ENCODE data around the gene PNMA8B. TPM values are rescaled to one million over a fixed set of nuclear protein-coding genes. Genes with fewer than 3 reads are reported as not detected.

The PNMA8B gene
- total and polyA plus RNA-seq, 2 experiments from 2014 or later = 4.1 to 13.5 TPM

DNA sequence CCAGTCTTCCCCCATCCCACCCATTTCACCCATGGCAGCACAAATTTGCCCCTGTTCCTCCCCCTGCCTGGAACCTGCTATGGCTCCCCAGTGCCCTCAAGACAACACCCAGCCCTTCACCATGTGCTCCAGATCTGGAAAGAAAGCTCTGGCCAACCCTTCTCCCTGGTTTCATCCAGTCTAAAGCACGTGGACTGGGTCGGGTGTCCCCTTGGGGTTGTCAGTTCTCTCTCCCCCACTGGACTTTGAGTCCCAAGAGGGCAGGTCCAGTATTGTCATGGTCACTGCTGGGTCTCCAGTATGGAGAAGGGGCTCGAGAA is 19.6 kb upstream of the PNMA8B start:
- TF ChIP-seq, protein P1, sequence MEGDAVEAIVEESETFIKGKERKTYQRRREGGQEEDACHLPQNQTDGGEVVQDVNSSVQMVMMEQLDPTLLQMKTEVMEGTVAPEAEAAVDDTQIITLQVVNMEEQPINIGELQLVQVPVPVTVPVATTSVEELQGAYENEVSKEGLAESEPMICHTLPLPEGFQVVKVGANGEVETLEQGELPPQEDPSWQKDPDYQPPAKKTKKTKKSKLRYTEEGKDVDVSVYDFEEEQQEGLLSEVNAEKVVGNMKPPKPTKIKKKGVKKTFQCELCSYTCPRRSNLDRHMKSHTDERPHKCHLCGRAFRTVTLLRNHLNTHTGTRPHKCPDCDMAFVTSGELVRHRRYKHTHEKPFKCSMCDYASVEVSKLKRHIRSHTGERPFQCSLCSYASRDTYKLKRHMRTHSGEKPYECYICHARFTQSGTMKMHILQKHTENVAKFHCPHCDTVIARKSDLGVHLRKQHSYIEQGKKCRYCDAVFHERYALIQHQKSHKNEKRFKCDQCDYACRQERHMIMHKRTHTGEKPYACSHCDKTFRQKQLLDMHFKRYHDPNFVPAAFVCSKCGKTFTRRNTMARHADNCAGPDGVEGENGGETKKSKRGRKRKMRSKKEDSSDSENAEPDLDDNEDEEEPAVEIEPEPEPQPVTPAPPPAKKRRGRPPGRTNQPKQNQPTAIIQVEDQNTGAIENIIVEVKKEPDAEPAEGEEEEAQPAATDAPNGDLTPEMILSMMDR (IDR thresholded peaks at IDR 0.05; ENCODE audit: low read depth, low read length) = no peak
- no peaks in the 10 kb centered on the region for H3K36me3 ChIP-seq
- H3K27me3 ChIP-seq = no peaks in the 10 kb centered on the region
- H3K9me3 ChIP-seq (ENCODE audit: low read depth) = no peaks in the 10 kb centered on the region
- no peaks in the 10 kb centered on the region for H3K4me1 ChIP-seq (ENCODE audit: low read depth)
- H3K27ac ChIP-seq = no peak overlapping the region
- no peak for DNase-seq (ENCODE audit: low read depth in 1 of 2, low spot score in 1 of 2)
- no peak overlapping the region for H3K4me3 ChIP-seq

DNA sequence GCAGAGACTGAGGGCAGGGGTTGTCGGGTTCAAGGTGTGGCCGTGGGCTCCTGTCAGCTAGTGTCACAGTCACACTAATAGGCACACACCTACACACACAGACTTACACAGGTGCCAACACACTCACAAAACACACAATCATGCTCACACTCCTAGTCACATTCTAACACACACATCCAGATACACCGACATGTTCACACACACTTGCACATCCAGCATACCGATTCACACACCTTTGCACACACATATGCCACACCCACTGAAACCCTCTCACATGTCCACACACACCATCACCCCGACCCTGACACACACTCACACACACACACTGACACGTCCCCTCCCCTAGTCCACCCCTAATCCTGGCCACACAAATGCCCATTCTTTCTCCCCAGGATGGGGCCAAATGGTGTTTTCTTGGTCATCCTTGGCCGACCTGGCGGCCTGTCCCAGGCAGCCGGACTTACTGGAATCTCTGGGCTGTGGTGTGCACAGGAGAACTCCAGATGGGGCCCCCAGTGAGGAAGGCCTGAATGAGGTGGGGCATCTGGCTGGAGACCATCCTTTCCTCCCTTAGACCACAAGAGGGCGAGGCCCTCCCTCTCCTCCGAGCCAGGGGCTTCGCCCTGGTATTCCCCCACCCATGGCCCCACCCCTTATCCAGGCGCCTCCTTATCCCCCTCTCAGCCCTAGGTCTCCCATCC is 19.1 kb upstream of the PNMA8B start:
- Histone ChIP-seq H3K27ac (no peak overlapping the region), H3K36me3 (no peaks in the 10 kb centered on the region), H3K4me1 (ENCODE audit: low read depth) (no peaks in the 10 kb centered on the region), H3K4me3 (no peak overlapping the region), H3K27me3 (no peaks in the 10 kb centered on the region), H3K9me3 (ENCODE audit: low read depth) (no peaks in the 10 kb centered on the region)
- TF ChIP-seq, protein P1 (IDR thresholded peaks at IDR 0.05; ENCODE audit: low read depth, low read length) = no peak
- DNase-seq (ENCODE audit: low read depth in 1 of 2, low spot score in 1 of 2) = no peak

DNA sequence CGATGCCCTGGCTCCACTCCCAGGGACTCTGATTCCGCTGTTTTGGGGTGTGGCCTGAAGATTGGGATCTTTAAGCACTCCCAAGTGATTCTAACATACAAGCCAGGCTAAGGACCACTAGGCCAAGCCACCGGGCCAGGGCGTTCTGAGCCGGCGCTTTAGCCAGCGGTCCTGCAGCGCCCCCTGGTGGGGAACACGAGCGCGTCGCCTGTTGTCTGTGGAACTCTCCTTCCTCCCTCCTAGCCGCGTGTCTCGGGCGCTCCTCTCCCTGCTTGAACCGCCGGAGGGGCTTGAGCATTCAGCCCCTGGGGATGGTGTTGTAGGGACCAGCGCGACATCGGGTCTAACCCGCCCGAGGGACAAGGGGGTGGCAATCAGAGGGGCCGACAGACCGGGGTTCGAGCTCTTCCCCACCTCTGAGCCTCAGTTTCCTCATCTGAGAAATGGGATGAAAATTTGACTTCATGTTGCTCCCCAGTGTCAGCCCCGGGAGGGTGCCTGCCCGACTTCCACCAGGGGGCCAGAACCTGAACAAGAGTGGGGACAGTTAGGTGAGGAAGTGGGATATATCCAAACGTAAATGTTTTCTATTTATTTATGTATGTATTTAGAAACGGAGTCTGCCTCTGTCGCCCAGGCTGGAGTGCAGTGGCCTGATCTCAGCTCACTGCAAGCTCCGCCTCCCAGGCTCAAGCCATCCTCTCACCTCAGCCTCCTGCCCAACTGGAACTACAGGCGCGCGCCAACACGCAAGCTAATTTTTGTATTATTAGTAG is 18.0 kb upstream of the PNMA8B start:
- H3K36me3 ChIP-seq = no peaks in the 10 kb centered on the region
- H3K27me3 ChIP-seq = no peaks in the 10 kb centered on the region
- H3K9me3 ChIP-seq (ENCODE audit: low read depth) = no peaks in the 10 kb centered on the region
- H3K27ac ChIP-seq = no peak overlapping the region
- TF ChIP-seq, protein P1 (IDR thresholded peaks at IDR 0.05; ENCODE audit: low read depth, low read length) = peak; percentile 93
- peak; percentile 87 to 88 for DNase-seq (ENCODE audit: low read depth in 1 of 2, low spot score in 1 of 2)
- H3K4me3 ChIP-seq = no peak overlapping the region
- no peaks in the 10 kb centered on the region for H3K4me1 ChIP-seq (ENCODE audit: low read depth)

DNA sequence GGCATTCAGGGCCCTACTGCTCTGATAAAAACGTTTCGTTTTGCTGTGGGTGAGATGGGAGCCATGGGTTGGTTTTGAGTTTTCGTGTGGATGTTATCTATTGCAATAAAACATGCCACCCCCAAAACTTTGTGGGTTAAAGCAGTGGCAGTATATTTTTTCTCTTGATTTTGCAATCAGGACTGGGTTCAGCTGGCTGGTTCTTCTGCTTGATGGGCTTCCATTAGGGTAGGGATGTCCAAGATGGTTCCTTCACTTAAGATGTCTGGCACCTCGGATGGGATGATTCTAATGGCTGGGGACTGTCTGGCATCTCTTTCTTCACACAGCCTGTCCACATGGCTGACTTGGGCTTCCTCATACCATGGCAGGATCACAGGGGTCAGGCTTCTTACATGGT is 15.6 kb upstream of the PNMA8B start:
- no peaks in the 10 kb centered on the region for H3K9me3 ChIP-seq (ENCODE audit: low read depth)
- DNase-seq (ENCODE audit: low read depth in 1 of 2, low spot score in 1 of 2) = no peak
- H3K36me3 ChIP-seq = no peaks in the 10 kb centered on the region
- no peak overlapping the region for H3K4me3 ChIP-seq
- H3K4me1 ChIP-seq (ENCODE audit: low read depth) = no peaks in the 10 kb centered on the region
- no peak overlapping the region for H3K27ac ChIP-seq
- TF ChIP-seq, protein P1 (IDR thresholded peaks at IDR 0.05; ENCODE audit: low read depth, low read length) = no peak
- H3K27me3 ChIP-seq = no peaks in the 10 kb centered on the region

DNA sequence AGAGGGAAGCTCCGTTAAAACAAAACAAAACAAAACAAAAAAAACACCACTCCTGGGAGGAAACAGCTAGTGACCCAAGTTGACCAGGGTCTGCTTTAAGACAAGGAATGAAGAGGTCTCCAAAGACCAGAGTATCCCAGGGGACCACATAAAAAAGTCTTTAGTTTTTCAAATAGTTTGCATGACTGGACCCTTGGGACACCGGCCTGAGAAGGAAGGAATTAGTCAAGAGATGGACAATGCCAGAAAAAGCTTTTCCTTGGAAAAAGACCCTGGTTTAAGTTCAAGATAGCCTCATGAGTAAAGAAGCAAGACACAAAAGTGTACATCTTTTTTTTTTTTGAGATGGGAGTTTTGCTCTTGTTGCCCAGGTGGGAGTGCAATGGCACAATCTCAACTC is 12.5 kb upstream of the PNMA8B start:
- DNase-seq (ENCODE audit: low read depth in 1 of 2, low spot score in 1 of 2) = no peak
- Histone ChIP-seq H3K4me3 (no peak overlapping the region), H3K4me1 (ENCODE audit: low read depth) (no peaks in the 10 kb centered on the region), H3K36me3 (no peaks in the 10 kb centered on the region), H3K27ac (no peak overlapping the region), H3K27me3 (no peaks in the 10 kb centered on the region), H3K9me3 (ENCODE audit: low read depth) (no peaks in the 10 kb centered on the region)
- TF ChIP-seq, protein P1 (IDR thresholded peaks at IDR 0.05; ENCODE audit: low read depth, low read length) = no peak

All from cardiac muscle cell (in vitro differentiated cells and primary cell).